PC-3 (cell line): ENCODE measurements around the gene EEF1B2.
"Not testable (repeated sequence)": the region's sequence is repeated elsewhere in the genome, so short reads cannot be mapped to it uniquely, and the experiment has no call there.

ENCODE experiments used
- EZH2 ChIP-seq: fragments of 300-600 bp; sonication (generic); IDR thresholded peaks from one replicate; pipeline ENCODE4 v1.6.1; 2017; ENCODE audit warnings: antibody characterized with exemption, mild to moderate bottlenecking, low read length; ENCODE audit not compliant: unreplicated experiment
- EZH2phosphoT487 ChIP-seq: fragments of 300-600 bp; sonication (generic); IDR thresholded peaks from 2 replicates; pipeline ENCODE4 v1.6.1; 2018; ENCODE audit warnings: mild to moderate bottlenecking, antibody characterized with exemption, low read length, borderline replicate concordance

- TF ChIP-seq EZH2, EZH2phosphoT487: not testable (repeated sequence)
These were observed 12.1 kb downstream of the EEF1B2 start for GRCh38 chr2:206171624-206172397.
